Omental fat pad (tissue), 4 donors: ENCODE results near the gene PELI3. TPM values are rescaled to one million over a fixed set of nuclear protein-coding genes. Genes with fewer than 3 reads are reported as not detected.

Experiments
- ATAC-seq: fragments of 150-250 bp; one replicate; pipeline ENCODE4 v1.9.1; 2016; ENCODE audit warnings: mild to moderate bottlenecking, moderate library complexity; ENCODE audit not compliant: low FRiP score
- DNase-seq: peaks from one replicate; pipeline ENCODE4 v3.0.0-alpha.2; 2019; ENCODE audit warnings: low spot score
- total RNA-seq, 4 donors: library from RNA; depleted of rRNA; stranded (reverse); fragments of >200 nt; gene quantifications; one replicate each; pipeline ENCODE4 v1.1.0, GENCODE V29; 2016
- TF ChIP-seq, protein P1 (sequence below), 3 donors: fragments of 450-650 bp; IDR thresholded peaks; one replicate each; pipeline ENCODE4 v1.5.1; 2016 to 2017; ENCODE audit warnings: antibody characterized with exemption in 3 of 3, mild to moderate bottlenecking in 3 of 3, moderate library complexity in 2 of 3

PELI3 gene
- total RNA-seq, 4 donors from 2014 or later, result 9.2 to 16.3 (median 12.5) TPM

DNA sequence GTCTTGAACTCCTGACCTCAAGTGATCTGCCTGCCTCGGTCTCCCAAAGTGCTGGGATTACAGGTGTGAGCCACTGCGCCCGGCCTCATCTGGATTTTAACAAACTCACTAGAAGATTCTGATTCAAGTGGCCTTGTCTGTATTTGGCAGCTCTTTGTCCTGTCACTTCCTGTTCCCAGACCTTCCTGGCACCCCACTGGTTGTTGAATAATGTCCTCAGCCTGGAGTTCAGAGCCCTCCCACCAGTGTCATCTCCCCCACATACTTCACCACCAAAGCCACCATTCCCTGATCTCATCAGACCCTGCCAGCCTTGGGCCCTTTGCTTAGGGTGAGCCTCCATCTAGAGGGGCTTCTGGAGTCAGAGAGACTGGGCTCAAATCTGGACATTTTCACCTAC lies 3.3 kb downstream of the PELI3 start:
- ATAC-seq (no peak), DNase-seq (no peak)
- TF ChIP-seq, protein P1, sequence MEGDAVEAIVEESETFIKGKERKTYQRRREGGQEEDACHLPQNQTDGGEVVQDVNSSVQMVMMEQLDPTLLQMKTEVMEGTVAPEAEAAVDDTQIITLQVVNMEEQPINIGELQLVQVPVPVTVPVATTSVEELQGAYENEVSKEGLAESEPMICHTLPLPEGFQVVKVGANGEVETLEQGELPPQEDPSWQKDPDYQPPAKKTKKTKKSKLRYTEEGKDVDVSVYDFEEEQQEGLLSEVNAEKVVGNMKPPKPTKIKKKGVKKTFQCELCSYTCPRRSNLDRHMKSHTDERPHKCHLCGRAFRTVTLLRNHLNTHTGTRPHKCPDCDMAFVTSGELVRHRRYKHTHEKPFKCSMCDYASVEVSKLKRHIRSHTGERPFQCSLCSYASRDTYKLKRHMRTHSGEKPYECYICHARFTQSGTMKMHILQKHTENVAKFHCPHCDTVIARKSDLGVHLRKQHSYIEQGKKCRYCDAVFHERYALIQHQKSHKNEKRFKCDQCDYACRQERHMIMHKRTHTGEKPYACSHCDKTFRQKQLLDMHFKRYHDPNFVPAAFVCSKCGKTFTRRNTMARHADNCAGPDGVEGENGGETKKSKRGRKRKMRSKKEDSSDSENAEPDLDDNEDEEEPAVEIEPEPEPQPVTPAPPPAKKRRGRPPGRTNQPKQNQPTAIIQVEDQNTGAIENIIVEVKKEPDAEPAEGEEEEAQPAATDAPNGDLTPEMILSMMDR (IDR thresholded peaks at IDR 0.05), result no peak

DNA sequence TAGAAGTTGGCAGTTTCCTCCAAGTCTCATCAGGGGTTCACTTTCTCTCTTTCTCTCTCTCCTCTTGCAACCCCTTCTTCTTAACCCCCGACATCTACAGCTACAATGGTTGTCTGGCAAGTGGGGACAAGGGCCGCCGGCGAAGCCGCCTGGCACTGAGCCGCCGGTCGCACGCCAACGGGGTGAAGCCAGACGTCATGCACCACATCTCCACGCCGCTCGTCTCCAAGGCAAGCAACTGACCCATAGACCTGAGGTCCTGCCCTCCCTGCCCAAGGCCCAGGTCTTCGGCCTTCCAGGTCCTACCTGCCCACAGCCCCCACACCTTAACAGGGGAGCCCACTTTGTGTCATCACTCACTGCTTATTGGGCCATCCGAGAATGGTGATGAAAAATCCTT lies 4.4 kb downstream of the PELI3 start:
- TF ChIP-seq, protein P1 (IDR thresholded peaks at IDR 0.05), result no peak
- no peak for ATAC-seq
- DNase-seq, result no peak

DNA sequence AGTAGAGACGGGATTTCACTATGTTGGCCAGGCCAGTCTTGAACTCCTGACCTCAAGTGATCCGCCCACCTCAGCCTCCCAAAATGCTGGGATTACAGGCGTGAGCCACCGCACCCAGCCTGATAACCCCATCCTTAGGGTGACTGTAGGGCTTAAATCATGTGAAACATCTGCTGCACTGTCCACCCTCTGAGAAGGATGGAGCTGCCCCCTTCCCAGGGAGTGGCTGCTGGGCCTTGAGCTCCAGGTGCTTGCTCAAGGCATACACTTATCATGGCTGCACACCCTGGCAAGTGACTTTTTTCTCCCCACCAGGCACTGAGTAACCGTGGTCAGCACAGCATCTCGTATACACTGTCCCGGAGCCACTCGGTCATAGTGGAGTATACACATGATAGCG lies 5.3 kb downstream of the PELI3 start:
- ATAC-seq (no peak), DNase-seq (no peak)
- TF ChIP-seq, protein P1 (IDR thresholded peaks at IDR 0.05), result no peak

DNA sequence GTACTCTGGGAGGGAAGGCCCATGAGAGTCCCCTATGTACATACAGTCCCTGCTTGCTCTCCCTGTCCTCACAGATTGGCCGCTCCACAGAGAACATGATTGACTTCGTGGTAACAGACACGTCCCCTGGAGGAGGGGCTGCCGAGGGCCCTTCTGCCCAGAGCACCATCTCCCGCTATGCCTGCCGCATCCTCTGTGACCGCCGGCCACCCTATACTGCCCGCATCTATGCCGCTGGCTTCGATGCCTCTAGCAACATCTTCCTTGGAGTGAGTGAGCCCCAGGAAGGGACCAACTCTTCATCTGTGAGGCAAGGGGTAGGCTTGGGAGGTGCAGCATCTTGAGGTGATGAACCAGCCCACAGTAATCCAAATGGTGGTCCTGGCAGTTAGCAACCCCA lies 6.5 kb downstream of the PELI3 start:
- ATAC-seq, result no peak
- TF ChIP-seq, protein P1 (IDR thresholded peaks at IDR 0.05), result no peak
- DNase-seq, result no peak

DNA sequence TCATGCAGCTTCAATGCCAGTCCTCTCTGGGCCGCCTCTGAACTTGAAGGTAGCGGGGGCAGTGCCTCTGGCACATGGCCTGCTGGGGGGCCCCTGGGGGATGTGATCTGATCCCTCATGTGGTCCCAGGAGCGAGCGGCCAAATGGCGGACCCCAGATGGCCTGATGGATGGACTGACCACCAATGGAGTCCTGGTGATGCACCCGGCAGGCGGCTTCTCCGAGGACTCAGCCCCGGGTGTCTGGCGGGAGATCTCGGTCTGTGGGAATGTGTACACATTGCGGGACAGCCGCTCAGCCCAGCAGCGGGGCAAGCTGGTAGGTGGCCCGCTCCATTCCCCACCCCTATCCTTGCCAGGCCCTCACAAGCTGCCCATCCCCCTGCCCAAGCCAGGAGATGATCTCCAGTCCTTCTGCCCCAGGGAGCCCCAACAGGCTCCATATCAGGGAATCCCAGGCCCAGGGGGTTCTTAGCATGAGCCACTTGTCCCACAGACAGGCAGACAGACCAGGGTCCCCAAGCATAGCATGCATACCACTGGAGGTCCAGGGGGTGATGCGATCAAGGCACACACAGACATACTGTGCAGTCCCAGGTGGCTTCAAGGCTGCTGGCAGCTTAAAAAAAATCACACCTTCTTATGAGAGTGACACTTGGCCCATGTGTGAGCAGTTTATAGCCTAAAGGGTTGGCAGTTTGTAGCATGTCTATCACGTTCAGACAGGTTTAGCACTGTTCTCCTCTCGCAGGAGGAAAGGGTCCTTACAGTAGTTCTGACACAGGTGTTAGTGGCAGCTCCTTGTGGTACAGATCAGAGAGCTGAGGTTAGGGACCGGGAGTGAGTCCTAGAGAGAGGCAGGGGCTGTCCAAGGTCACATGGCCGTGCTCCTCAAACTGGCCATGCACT lies 7.2 kb downstream of the PELI3 start:
- ATAC-seq, result no peak
- DNase-seq, result no peak
- TF ChIP-seq, protein P1 (IDR thresholded peaks at IDR 0.05), result no peak

DNA sequence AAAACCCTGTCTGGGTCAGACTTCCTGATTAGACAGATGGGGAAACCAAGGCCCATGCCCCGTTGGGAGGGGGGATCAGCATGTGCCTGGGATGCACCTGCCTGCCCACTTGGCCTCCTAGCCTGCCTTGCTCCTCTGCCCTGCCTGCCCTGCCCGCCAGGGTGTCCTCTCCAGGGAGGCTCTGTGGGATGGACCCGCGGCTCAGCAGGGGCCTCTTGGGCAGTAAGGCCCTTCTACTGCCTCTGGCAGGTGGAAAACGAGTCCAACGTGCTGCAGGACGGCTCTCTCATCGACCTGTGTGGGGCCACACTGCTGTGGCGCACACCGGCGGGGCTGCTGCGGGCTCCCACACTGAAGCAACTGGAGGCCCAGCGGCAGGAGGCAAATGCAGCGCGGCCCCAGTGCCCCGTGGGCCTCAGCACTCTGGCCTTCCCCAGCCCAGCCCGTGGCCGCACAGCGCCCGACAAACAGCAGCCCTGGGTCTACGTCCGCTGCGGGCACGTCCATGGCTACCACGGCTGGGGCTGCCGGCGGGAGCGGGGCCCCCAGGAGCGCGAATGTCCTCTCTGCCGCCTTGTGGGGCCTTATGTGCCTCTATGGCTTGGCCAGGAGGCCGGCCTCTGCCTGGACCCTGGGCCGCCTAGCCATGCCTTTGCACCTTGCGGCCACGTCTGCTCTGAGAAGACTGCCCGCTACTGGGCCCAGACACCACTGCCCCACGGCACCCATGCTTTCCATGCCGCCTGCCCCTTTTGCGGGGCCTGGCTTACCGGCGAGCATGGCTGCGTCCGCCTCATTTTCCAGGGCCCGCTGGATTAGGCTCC lies 8.9 kb downstream of the PELI3 start:
- TF ChIP-seq, protein P1 (IDR thresholded peaks at IDR 0.05), result no peak
- ATAC-seq (no peak), DNase-seq (no peak)
